RWPE2 (cell line): Measurements from ENCODE around the gene PPP1R12A.

Experiments
- ATAC-seq: fragments of 200-7000 bp; cut with Tn5 transposase; 3 replicates; pipeline ENCODE4 v1.9.1; 2021; ENCODE audit warnings: low read depth
- DNase-seq: peaks from one replicate; pipeline ENCODE4 v3.0.0-alpha.2; 2020; ENCODE audit warnings: low spot score
- H3K27ac ChIP-seq: fragments of 450-650 bp; 2 replicates; pipeline ENCODE4 v1.5.1; 2017; ENCODE audit warnings: mild to moderate bottlenecking; ENCODE audit not compliant: poor library complexity, severe bottlenecking
- H3K27me3 ChIP-seq: fragments of 250-450 bp; sonication (Bioruptor Pico); 2 replicates; pipeline ENCODE4 v1.5.1; 2021; ENCODE audit warnings: mild to moderate bottlenecking, moderate library complexity; ENCODE audit not compliant: insufficient read depth, poor library complexity, severe bottlenecking
- H3K36me3 ChIP-seq: fragments of 250-450 bp; sonication (Bioruptor Pico); 2 replicates; pipeline ENCODE4 v1.5.1; 2020; ENCODE audit warnings: low read depth, mild to moderate bottlenecking, moderate library complexity
- H3K4me1 ChIP-seq: fragments of 250-450 bp; sonication (Bioruptor Pico); 2 replicates; pipeline ENCODE4 v1.5.1; 2021; ENCODE audit warnings: mild to moderate bottlenecking, moderate library complexity; ENCODE audit not compliant: insufficient read depth, poor library complexity, severe bottlenecking
- H3K4me3 ChIP-seq: fragments of 250-450 bp; sonication (Bioruptor Pico); 2 replicates; pipeline ENCODE4 v1.5.1; 2021; ENCODE audit warnings: mild to moderate bottlenecking, moderate library complexity; ENCODE audit not compliant: severe bottlenecking
- H3K9me3 ChIP-seq: fragments of 250-450 bp; sonication (Bioruptor Pico); 2 replicates; pipeline ENCODE4 v1.5.1; 2021; ENCODE audit warnings: mild to moderate bottlenecking, moderate library complexity; ENCODE audit not compliant: severe bottlenecking
- CTCF ChIP-seq: fragments of 450-650 bp; IDR thresholded peaks from one replicate; pipeline ENCODE4 v1.5.1; 2017; ENCODE audit warnings: mild to moderate bottlenecking, moderate library complexity; ENCODE audit not compliant: poor library complexity, severe bottlenecking

PPP1R12A gene

DNA sequence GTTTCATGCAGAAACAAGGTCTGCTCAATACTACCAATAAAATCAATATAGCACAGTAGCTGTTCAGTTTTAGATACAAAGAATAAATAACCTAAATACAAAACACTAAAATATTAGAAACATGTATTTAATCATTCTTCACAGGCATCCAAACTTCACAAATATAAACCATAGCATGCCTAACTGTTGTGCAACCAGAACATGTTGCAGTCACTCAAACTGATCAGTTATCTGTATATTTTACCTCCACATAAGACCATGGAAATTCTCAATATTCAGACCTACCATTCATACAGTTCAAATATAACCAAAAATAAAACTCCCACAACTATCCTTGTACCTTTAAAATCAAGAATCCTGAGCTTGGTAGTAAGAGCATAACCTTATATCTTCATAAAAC is 161.0 kb downstream of the PPP1R12A start:
- DNase-seq = no peak
- H3K9me3 ChIP-seq = no peaks in the 10 kb centered on the region
- TF ChIP-seq CTCF = no peak
- H3K4me3 ChIP-seq = no peak overlapping the region
- ATAC-seq = no peak
- H3K27me3 ChIP-seq = no peaks in the 10 kb centered on the region
- peaks cover 40% of the 10 kb centered on the region for H3K36me3 ChIP-seq
- peaks cover 9% of the 10 kb centered on the region for H3K4me1 ChIP-seq
- H3K27ac ChIP-seq = no peak overlapping the region

DNA sequence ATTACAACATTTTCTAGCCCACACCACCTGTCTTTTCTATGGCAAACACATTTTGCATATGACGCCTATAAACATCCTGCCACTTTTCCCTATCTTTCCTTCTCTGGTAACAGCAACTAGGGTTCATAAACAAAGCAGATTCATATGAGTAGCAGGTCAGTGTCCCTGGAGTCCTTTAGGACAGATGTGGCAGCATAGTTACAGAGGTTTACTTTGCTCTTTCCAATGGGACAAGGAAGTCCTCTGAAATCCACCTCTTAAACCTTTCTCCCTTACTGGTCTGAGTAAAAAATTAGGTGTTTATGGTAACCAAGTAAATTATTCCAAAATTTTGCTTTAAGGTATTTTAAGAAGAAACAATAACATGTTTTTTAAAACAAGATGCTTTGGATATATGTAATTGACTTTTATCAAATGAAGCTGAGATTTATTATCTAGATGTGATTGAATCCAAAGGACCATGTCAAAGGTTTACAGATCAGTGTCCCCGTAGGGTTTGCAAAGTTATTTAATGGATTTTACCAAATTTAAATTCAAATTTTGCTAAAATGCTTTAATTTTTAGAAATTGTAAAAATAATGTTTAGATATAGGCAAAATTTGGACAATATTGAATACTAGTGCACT is 164.9 kb downstream of the PPP1R12A start:
- H3K27ac ChIP-seq = no peak overlapping the region
- no peaks in the 10 kb centered on the region for H3K27me3 ChIP-seq
- H3K4me1 ChIP-seq = no peaks in the 10 kb centered on the region
- no peak overlapping the region for H3K4me3 ChIP-seq
- peaks cover 12% of the 10 kb centered on the region for H3K36me3 ChIP-seq
- ATAC-seq (no peak), DNase-seq (no peak)
- no peaks in the 10 kb centered on the region for H3K9me3 ChIP-seq
- no peak for TF ChIP-seq CTCF

- DNase-seq = no peak
- no peak for TF ChIP-seq CTCF
- no peak for ATAC-seq
Measured at GRCh38 chr12:79769189-79769859, 165.6 kb downstream of the PPP1R12A start.

DNA sequence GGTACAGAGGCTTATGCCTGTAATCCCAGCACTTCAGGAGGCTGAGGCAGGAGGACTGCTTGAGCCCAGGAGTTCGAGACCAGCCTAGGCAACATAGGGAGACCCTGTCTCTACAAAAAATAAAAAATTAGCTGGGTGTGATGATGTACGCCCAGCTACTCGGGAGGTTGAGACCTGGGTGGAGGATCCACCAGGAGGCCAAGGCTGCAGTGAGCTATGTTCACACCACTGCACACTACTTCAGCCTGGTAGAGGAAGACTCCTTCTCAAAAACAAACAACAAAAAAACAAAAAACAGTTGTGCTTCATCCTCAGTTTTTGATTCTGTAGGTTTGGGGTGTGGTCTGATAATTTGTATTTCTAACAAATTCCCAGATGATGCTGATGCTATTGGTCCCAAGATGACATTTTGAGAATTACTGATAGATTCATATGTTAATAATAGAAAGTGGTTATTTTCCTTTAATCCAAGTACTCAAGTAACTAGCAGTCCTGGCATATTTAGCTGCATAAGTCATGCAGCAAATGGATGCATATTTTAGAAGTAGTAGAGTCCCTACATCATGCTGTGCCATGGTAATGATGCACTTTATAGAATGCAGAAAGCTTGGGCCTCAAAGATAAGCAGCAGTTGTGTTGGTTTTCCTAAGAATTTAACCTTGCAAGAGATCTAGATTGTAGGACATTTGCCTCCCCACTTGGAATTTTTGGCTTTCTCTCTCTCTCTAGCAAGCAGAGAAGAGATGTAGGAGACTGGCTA is 168.0 kb downstream of the PPP1R12A start:
- no peak for ATAC-seq
- DNase-seq = no peak

More at GRCh38 chr12:79769189-79769859, 165.6 kb downstream of the PPP1R12A start:
- H3K27ac ChIP-seq = no peak overlapping the region
- no peaks in the 10 kb centered on the region for H3K9me3 ChIP-seq
- H3K4me3 ChIP-seq = no peak overlapping the region
- H3K4me1 ChIP-seq = no peaks in the 10 kb centered on the region
- peaks cover 7% of the 10 kb centered on the region for H3K36me3 ChIP-seq
- H3K27me3 ChIP-seq = no peaks in the 10 kb centered on the region

More for the DNA sequence above, 168.0 kb downstream of the PPP1R12A start:
- TF ChIP-seq CTCF = no peak
- Histone ChIP-seq H3K27ac (no peak overlapping the region), H3K4me3 (no peak overlapping the region), H3K4me1 (no peaks in the 10 kb centered on the region), H3K9me3 (no peaks in the 10 kb centered on the region), H3K27me3 (no peaks in the 10 kb centered on the region), H3K36me3 (no peaks in the 10 kb centered on the region)
